ENCODE data around the gene IL11RA.

Gene IL11RA

GRCh38 chr9:34651876-34652601 lies at the start of gene IL11RA:
IL11RA (plus strand) TSS chr9:34652185; CDS start chr9:34655218, 3,033 bp downstream.
- no peak within 1 kb of the TSS for H3K4me3 ChIP-seq (ENCODE audit: low read length)

GRCh38 chr9:34603610-34604231 lies 48.3 kb upstream of the IL11RA start:
- H3K4me3 ChIP-seq (ENCODE audit: low read length), result no peak overlapping the region
- no peak for TF ChIP-seq ZNF274 (IDR thresholded peaks at IDR 0.05; ENCODE audit: low read depth, low read length)

More at GRCh38 chr9:34651876-34652601, at the start of gene IL11RA:
- TF ChIP-seq ZNF274 (IDR thresholded peaks at IDR 0.05; ENCODE audit: low read depth, low read length), result no peak

- no peak for TF ChIP-seq ZNF274 (IDR thresholded peaks at IDR 0.05; ENCODE audit: low read depth, low read length)
- H3K4me3 ChIP-seq (ENCODE audit: low read length), result no peak overlapping the region
Observed at GRCh38 chr9:34606190-34606589, 45.8 kb upstream of the IL11RA start.

- no peak for TF ChIP-seq ZNF274 (IDR thresholded peaks at IDR 0.05; ENCODE audit: low read depth, low read length)
- no peak overlapping the region for H3K4me3 ChIP-seq (ENCODE audit: low read length)
Observed at GRCh38 chr9:34606905-34607304, 45.1 kb upstream of the IL11RA start.

GRCh38 chr9:34607331-34607730 lies 44.7 kb upstream of the IL11RA start:
- no peak for TF ChIP-seq ZNF274 (IDR thresholded peaks at IDR 0.05; ENCODE audit: low read depth, low read length)
- no peak overlapping the region for H3K4me3 ChIP-seq (ENCODE audit: low read length)

GRCh38 chr9:34610434-34611206 lies 41.4 kb upstream of the IL11RA start:
- no peak for TF ChIP-seq ZNF274 (IDR thresholded peaks at IDR 0.05; ENCODE audit: low read depth, low read length)
- H3K4me3 ChIP-seq (ENCODE audit: low read length), result no peak overlapping the region

GRCh38 chr9:34611251-34611810 lies 40.7 kb upstream of the IL11RA start:
- no peak for TF ChIP-seq ZNF274 (IDR thresholded peaks at IDR 0.05; ENCODE audit: low read depth, low read length)
- peak overlapping the region; percentile 77 for H3K4me3 ChIP-seq (ENCODE audit: low read length)

- peak within 1 kb of the TSS; percentile 77 for H3K4me3 ChIP-seq (ENCODE audit: low read length)
- no peak for TF ChIP-seq ZNF274 (IDR thresholded peaks at IDR 0.05; ENCODE audit: low read depth, low read length)
Observed at GRCh38 chr9:34611811-34612787, 39.9 kb upstream of the IL11RA start, which contains the start of gene RPP25L. RPP25L (minus strand) TSS chr9:34612097; CDS start chr9:34611296, 801 bp downstream.

- no peak for TF ChIP-seq ZNF274 (IDR thresholded peaks at IDR 0.05; ENCODE audit: low read depth, low read length)
Observed at GRCh38 chr9:34612788-34613390, 39.1 kb upstream of the IL11RA start.

GRCh38 chr9:34615132-34615531 lies 36.9 kb upstream of the IL11RA start:
- H3K4me3 ChIP-seq (ENCODE audit: low read length), result no peak overlapping the region
- no peak for TF ChIP-seq ZNF274 (IDR thresholded peaks at IDR 0.05; ENCODE audit: low read depth, low read length)

More at GRCh38 chr9:34612788-34613390, 39.1 kb upstream of the IL11RA start:
- H3K4me3 ChIP-seq (ENCODE audit: low read length), result peak overlapping the region; percentile 77; the same call in 1 of the 2 replicates

GRCh38 chr9:34620061-34620994 lies 31.7 kb upstream of the IL11RA start, which contains the start of gene DCTN3:
DCTN3 (minus strand) TSS chr9:34620495; CDS start chr9:34620464, 31 bp downstream.
- no peak for TF ChIP-seq ZNF274 (IDR thresholded peaks at IDR 0.05; ENCODE audit: low read depth, low read length)
- peak within 1 kb of the TSS; percentile 91 for H3K4me3 ChIP-seq (ENCODE audit: low read length)

All from GM08714 (cell line).